Measurements from ENCODE around the gene LRCH1.

Gene LRCH1

GRCh38 chr13:46717275-46717674, 164.3 kb downstream of the LRCH1 start:
- TF ChIP-seq CEBPB (IDR thresholded peaks at IDR 0.05), result no peak
- TF ChIP-seq, protein P1, sequence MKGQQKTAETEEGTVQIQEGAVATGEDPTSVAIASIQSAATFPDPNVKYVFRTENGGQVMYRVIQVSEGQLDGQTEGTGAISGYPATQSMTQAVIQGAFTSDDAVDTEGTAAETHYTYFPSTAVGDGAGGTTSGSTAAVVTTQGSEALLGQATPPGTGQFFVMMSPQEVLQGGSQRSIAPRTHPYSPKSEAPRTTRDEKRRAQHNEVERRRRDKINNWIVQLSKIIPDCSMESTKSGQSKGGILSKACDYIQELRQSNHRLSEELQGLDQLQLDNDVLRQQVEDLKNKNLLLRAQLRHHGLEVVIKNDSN (IDR thresholded peaks at IDR 0.05), result no peak
- TF ChIP-seq YY1 (IDR thresholded peaks at IDR 0.05; ENCODE audit: low read depth), result no peak
- no peak for TF ChIP-seq TEAD4 (IDR thresholded peaks at IDR 0.05)
- TF ChIP-seq EGR1 (IDR thresholded peaks at IDR 0.05), result no peak
- TF ChIP-seq, protein P2, sequence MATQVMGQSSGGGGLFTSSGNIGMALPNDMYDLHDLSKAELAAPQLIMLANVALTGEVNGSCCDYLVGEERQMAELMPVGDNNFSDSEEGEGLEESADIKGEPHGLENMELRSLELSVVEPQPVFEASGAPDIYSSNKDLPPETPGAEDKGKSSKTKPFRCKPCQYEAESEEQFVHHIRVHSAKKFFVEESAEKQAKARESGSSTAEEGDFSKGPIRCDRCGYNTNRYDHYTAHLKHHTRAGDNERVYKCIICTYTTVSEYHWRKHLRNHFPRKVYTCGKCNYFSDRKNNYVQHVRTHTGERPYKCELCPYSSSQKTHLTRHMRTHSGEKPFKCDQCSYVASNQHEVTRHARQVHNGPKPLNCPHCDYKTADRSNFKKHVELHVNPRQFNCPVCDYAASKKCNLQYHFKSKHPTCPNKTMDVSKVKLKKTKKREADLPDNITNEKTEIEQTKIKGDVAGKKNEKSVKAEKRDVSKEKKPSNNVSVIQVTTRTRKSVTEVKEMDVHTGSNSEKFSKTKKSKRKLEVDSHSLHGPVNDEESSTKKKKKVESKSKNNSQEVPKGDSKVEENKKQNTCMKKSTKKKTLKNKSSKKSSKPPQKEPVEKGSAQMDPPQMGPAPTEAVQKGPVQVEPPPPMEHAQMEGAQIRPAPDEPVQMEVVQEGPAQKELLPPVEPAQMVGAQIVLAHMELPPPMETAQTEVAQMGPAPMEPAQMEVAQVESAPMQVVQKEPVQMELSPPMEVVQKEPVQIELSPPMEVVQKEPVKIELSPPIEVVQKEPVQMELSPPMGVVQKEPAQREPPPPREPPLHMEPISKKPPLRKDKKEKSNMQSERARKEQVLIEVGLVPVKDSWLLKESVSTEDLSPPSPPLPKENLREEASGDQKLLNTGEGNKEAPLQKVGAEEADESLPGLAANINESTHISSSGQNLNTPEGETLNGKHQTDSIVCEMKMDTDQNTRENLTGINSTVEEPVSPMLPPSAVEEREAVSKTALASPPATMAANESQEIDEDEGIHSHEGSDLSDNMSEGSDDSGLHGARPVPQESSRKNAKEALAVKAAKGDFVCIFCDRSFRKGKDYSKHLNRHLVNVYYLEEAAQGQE (IDR thresholded peaks at IDR 0.05; ENCODE audit: low read depth), result no peak
- TF ChIP-seq EP300 (IDR thresholded peaks at IDR 0.05; ENCODE audit: borderline replicate concordance), result no peak
- TF ChIP-seq NFIC (IDR thresholded peaks at IDR 0.05), result no peak
- TF ChIP-seq ZBTB7A (IDR thresholded peaks at IDR 0.05; ENCODE audit: low read depth), result no peak
- no peak for TF ChIP-seq RAD21 (IDR thresholded peaks at IDR 0.05; ENCODE audit: low read depth)
- no peak for TF ChIP-seq MAX (IDR thresholded peaks at IDR 0.05)
- no peak for TF ChIP-seq TAF1 (IDR thresholded peaks at IDR 0.05; ENCODE audit: low read depth)
- no peak for TF ChIP-seq FOXM1 (IDR thresholded peaks at IDR 0.05; ENCODE audit: borderline replicate concordance, low read depth)
- TF ChIP-seq TCF12 (IDR thresholded peaks at IDR 0.05; ENCODE audit: low read depth), result no peak
- no peak for TF ChIP-seq CREB1 (IDR thresholded peaks at IDR 0.05; ENCODE audit: low read depth)

DNA sequence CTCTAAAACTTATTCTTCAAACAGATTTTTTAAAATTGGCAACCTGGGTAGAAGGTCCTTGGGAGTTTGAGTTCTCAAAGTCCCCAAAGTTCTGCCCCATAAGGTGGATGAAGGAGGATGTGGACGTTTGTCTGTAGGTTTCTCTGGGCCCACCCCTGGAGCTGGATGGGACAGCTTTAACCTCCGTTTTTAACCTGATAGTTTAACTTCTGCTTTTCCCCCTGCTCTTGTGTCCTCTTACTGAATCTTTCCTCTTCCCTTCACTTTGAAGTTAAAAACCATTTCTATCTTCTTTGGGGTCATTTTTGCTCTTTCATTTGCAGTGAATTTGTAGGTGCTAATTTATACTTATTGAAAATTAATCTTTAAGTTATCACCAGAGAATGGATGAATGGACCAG, 164.9 kb downstream of the LRCH1 start:
- TF ChIP-seq MAX (IDR thresholded peaks at IDR 0.05) (no peak), ZBTB7A (IDR thresholded peaks at IDR 0.05; ENCODE audit: low read depth) (no peak), TEAD4 (IDR thresholded peaks at IDR 0.05) (no peak), CEBPB (IDR thresholded peaks at IDR 0.05) (no peak), FOXM1 (IDR thresholded peaks at IDR 0.05; ENCODE audit: borderline replicate concordance, low read depth) (no peak), YY1 (IDR thresholded peaks at IDR 0.05; ENCODE audit: low read depth) (no peak), TAF1 (IDR thresholded peaks at IDR 0.05; ENCODE audit: low read depth) (no peak), EGR1 (IDR thresholded peaks at IDR 0.05) (no peak), CREB1 (IDR thresholded peaks at IDR 0.05; ENCODE audit: low read depth) (no peak), EP300 (IDR thresholded peaks at IDR 0.05; ENCODE audit: borderline replicate concordance) (no peak), TCF12 (IDR thresholded peaks at IDR 0.05; ENCODE audit: low read depth) (no peak), RAD21 (IDR thresholded peaks at IDR 0.05; ENCODE audit: low read depth) (no peak), NFIC (IDR thresholded peaks at IDR 0.05) (no peak)
- TF ChIP-seq, protein P2 (IDR thresholded peaks at IDR 0.05; ENCODE audit: low read depth), result no peak
- TF ChIP-seq, protein P1 (IDR thresholded peaks at IDR 0.05), result no peak

GRCh38 chr13:46720189-46720588, 167.2 kb downstream of the LRCH1 start:
- TF ChIP-seq, protein P1 (IDR thresholded peaks at IDR 0.05), result no peak
- no peak for TF ChIP-seq EP300 (IDR thresholded peaks at IDR 0.05; ENCODE audit: borderline replicate concordance)
- no peak for TF ChIP-seq TAF1 (IDR thresholded peaks at IDR 0.05; ENCODE audit: low read depth)
- no peak for TF ChIP-seq NFIC (IDR thresholded peaks at IDR 0.05)
- TF ChIP-seq CEBPB (IDR thresholded peaks at IDR 0.05), result no peak

GRCh38 chr13:46721054-46721453, 168.1 kb downstream of the LRCH1 start:
- TF ChIP-seq RAD21 (IDR thresholded peaks at IDR 0.05; ENCODE audit: low read depth), result peak; percentile 81
- TF ChIP-seq, protein P1 (IDR thresholded peaks at IDR 0.05), result no peak

DNA sequence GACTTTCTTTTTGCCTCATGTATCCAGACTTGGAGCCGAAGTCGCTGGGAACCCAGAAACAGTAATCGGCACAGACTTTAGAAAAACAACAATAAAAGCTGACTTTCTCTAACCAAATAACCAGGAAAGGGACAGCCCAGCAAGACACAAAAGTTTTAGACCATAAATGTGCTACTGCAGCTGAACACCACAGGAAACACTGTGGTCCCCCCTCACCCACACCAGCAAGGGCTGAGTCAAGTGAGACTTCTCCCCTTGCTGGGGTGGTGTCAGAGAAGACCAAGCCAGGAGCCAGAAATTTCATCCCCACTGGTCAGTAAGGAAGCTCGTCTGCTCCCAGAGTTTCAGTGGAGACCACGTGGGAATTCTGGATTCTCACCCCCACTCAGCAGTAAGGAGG, 173.4 kb downstream of the LRCH1 start:
- TF ChIP-seq RAD21 (IDR thresholded peaks at IDR 0.05; ENCODE audit: low read depth) (no peak), NFIC (IDR thresholded peaks at IDR 0.05) (no peak), MAX (IDR thresholded peaks at IDR 0.05) (no peak), ZBTB7A (IDR thresholded peaks at IDR 0.05; ENCODE audit: low read depth) (no peak), TCF12 (IDR thresholded peaks at IDR 0.05; ENCODE audit: low read depth) (no peak), EP300 (IDR thresholded peaks at IDR 0.05; ENCODE audit: borderline replicate concordance) (no peak)
